ENCODE results near the gene KATNAL1.
"Not testable (repeated sequence)": the region's sequence is repeated elsewhere in the genome, so short reads cannot be mapped to it uniquely, and the experiment has no call there.

KATNAL1 gene

DNA sequence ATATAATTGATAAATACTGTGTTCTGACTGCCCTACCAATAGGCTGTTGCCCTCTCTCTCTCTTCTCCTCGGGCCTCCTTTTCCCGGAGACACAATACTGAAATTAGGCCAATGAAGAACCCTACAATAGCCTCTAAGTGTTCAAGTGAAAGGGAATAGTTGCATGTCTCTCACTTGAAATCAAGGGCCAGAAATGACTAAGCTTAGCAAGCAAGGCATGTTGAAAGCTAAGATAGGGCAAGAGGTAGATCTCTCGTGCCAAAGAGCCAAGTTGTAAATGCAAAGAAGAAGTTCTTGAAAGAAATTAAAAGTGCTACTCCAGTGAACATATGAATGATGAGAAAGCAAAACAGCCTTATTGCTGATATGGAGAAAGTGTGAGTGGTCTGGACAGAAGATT is 13.3 kb downstream of the KATNAL1 start:
- DNase-seq (ENCODE audit: low spot score) = no peak
- FAIRE-seq = no peak

DNA sequence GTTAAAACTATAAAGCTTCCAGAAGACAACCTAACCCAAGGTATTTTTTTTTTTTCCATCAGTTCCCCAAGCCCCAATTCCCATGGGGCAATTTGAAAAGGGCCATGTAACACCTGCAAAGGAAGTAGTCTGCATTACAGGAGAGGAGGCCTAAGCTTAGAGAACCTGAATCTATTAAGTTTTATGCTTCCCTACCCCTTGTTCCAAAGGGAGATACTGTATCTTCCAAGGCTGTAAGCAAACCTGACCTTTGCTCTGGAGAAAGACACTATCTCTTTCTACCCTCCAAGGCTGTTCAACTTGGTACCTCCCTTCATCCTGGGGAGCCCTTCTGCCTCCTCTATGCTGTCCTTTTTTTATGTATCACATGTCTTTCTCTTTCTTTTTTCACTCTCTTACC is 15.0 kb downstream of the KATNAL1 start:
- no peak for DNase-seq (ENCODE audit: low spot score)
- FAIRE-seq = no peak

- FAIRE-seq = no peak
- DNase-seq (ENCODE audit: low spot score) = no peak
Observed at GRCh38 chr13:30290812-30291436, 16.4 kb downstream of the KATNAL1 start.

- DNase-seq (ENCODE audit: low spot score) (no peak), FAIRE-seq (no peak)
Observed at GRCh38 chr13:30289533-30289932, 17.8 kb downstream of the KATNAL1 start.

DNA sequence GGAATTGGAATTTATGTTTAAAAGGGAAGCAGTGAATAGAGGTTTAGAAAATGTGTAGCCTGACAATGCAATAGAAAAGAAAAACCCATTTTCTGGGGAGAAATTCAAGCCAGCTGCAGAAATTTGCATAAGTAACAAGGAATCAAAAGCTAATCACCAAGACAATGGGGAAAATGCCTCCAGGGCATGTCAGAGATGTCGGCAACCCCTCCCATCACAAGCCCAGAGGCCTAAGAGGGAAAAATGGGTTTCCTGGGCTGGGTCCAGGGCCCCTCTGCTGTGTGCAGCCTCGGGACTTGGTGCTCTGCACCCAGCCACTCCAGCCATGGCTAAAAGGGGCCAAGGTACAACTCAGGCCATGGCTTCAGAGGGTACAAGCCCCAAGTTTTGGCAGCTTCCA is 21.3 kb downstream of the KATNAL1 start:
- DNase-seq (ENCODE audit: low spot score); FAIRE-seq: not testable (repeated sequence)

GRCh38 chr13:30276178-30276577 is 31.2 kb downstream of the KATNAL1 start:
- no peak for FAIRE-seq
- no peak for DNase-seq (ENCODE audit: low spot score)

DNA sequence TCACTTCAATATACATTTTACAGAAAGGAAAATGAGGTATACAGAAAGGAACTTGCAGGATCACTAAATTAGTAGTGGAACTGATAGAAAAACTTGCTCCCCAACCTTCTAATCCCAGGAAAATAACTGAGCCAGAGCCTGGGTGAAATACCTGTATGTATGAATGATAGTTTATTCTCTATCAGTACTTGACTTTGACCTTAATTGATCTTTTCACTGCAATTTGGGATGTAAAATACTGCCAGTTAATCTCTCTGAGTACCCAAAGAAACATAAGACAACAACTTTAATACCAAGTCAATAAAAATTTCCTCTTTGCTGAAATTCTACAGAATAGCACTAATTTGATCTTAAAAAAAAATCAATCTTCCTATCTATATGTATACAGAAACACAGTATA is 33.3 kb downstream of the KATNAL1 start:
- DNase-seq (ENCODE audit: low spot score) = no peak
- no peak for FAIRE-seq

DNA sequence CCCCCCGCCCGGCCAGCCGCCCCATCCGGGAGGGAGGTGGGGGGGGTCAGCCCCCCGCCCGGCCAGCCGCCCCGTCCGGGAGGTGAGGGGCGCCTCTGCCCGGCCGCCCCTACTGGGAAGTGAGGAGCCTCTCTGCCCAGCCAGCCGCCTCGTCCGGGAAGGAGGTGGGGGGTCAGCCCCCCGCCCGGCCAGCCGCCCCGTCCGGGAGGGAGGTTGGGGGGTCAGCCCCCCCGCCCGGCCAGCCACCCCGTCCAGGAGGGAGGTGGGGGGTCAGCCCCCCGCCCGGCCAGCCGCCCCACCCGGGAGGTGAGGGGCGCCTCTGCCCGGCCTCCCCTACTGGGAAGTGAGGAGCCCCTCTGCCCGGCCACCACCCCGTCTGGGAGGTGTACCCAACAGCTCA is 37.3 kb downstream of the KATNAL1 start:
- not testable (repeated sequence) for DNase-seq (ENCODE audit: low spot score); FAIRE-seq

DNA sequence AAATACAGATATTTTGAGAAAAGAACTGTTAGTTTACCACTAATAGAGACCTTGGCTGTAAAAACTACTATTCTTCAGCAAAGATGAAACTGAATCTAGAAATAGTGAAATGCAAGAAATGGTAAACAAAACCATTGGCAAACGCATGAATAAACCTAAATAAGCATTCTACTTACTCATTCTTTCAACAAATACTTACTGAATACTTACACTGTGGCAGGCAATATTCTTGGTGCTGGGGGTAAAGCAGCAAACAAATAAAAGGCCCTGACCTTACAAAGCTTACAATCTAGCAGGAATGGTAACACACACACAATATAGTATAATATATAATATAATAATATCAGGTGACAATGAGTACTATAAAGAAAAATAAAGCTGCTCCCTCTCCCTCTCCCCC is 38.7 kb downstream of the KATNAL1 start:
- no peak for FAIRE-seq
- no peak for DNase-seq (ENCODE audit: low spot score)

GRCh38 chr13:30266756-30267155 is 40.6 kb downstream of the KATNAL1 start:
- DNase-seq (ENCODE audit: low spot score) (no peak), FAIRE-seq (no peak)

DNA sequence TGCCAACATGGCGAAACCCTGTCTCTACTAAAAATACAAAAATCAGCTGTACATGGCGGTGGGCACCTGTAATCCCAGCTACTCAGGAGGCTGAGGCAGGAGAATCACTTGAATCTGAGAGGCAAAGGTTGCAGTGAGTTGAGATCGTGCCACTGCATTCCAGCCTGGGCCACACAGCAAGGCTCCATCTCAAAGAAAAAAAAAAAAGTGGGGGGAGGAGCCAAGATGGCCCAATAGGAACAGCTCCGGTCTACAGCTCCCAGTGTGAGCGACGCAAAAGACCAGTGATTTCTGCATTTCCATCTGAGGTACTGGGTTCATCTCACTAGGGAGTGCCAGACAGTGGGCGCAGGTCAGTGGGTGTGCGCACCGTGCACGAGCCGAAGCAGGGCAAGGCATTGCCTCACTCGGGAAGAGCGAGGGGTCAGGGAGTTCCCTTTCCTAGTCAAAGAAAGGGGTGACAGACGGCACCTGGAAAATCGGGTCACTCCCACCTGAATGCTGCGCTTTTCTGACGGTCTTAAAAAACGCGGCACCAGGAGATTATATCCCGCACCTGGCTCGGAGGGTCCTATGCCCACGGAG is 48.1 kb downstream of the KATNAL1 start:
- DNase-seq (ENCODE audit: low spot score); FAIRE-seq: not testable (repeated sequence)

DNA sequence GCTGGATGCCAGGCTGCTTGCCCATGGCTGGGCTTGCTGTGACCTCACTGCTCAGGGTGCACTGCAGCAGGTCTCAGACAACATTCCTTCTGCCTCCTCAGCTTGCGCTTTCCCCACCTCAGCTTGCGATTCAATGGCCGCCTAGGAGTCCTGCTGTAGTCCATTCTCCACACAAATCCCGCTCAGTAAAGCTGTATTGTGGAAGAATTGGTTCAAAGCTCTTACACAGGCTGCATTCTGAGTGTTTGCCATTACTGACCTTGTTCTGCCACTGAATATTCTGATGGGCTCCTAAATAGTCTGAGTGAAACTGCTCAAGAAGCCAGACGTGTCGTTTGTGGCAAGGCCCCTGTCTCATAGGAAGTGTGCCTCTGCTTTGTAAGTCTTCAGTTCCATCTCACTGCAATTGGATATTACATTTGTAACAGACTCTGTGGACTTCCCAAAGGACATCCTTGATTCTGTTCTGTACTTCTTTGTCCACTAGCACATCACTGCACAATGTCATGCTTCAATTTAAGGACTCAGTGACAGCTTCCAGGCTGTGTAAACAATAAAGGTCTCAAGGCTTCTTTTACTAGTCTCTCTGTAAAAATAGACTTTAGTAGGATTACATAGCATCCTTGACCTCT is 49.8 kb downstream of the KATNAL1 start:
- no peak for DNase-seq (ENCODE audit: low spot score)
- no peak for FAIRE-seq

DNA sequence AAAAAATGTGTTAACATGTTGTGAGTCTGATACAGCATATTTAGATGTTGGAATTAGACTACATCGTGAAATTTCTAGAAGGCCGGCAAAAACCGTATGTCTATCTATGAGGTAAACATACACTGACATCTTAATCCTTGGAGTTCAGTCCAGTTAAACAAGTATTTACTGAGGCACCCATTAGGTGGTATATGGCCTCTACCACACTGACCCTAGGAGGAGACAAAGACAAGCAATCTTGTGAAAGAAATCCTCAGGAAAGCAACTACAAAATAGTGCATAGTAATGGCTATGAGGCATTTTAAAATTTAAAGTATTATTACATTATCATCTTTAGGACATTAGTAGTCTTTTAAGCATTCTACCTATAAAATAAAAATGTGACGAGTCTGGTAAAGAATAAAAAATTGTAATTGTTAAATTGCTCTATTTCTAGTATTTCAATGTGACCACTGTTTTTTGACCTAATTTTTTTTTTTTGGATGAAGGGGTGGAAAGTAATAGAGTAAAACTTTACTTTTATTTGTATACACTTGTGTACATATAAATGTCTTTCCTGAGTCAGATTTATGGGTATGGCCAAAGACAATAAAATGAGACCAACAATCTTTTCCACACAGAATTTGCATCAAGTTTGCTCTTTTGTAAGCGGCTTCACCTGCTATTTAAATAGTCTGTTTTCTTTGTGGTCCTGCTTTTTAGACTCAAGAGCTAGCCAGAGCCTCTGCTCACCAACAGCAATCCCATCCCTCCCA is 50.5 kb downstream of the KATNAL1 start:
- FAIRE-seq (no peak), DNase-seq (ENCODE audit: low spot score) (no peak)

DNA sequence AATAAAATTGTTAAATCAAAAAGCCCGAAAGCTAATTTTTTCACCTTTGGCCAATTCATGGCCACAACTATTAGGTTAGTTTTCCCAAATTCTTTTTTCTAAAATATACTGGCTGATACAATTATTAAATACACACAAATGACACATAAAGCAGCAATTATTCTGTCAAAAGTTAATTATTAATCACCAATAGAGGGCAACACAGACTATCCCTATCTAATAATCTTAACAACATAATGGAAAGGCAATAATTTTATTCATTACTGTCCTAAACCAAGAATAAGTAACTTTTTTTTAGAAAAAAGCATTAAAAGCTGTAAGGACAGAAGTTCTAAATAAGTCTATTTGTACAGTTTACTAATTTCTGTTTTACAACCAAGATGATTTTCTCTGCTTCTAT is 51.7 kb downstream of the KATNAL1 start:
- no peak for FAIRE-seq
- no peak for DNase-seq (ENCODE audit: low spot score)

DNA sequence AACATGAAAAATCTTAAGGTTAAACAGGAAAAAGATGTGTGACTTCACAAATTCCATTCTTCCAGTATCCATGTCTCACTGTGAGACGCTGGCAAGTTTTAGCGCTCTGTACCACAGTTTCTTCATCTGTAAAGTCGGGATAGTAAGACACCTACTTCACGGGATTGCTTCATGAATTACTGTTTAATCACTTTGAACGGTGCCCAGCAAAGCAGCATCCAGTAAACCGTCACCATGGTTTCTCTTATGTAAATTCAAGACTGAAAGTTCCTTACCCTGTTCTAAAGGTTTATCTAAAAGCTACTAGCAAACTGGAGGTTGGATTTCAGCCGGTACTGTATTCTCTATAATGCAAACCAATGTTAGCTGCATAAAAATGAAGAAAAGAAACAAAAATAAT is 53.5 kb downstream of the KATNAL1 start:
- no peak for FAIRE-seq
- no peak for DNase-seq (ENCODE audit: low spot score)

GRCh38 chr13:30247406-30247805 is 59.9 kb downstream of the KATNAL1 start:
- no peak for FAIRE-seq
- no peak for DNase-seq (ENCODE audit: low spot score)

- FAIRE-seq = no peak
Observed at GRCh38 chr13:30241532-30241931, 65.8 kb downstream of the KATNAL1 start.

DNA sequence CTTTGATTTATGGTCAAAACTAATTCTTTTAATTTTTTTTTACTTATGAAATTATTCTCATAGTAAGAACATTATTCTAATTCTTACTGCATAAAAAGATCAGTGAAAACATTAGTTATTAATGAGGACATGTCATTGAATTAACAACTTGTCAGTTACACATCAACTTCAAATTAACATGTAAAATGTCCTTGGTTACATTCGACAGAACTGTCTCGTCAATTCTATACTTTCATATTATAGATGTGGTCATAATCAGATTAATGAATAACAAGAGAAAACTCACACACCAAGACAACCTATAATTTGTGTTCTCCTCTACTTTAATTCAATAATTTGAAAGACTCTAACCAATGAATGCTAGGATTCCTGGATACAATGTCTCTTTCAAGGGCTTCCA is 66.7 kb downstream of the KATNAL1 start:
- no peak for FAIRE-seq
- DNase-seq (ENCODE audit: low spot score) = no peak

More at GRCh38 chr13:30241532-30241931, 65.8 kb downstream of the KATNAL1 start:
- DNase-seq (ENCODE audit: low spot score) = no peak

GRCh38 chr13:30235216-30235615 is 72.1 kb downstream of the KATNAL1 start:
- no peak for FAIRE-seq
- DNase-seq (ENCODE audit: low spot score) = no peak

GRCh38 chr13:30234619-30235162 is 72.7 kb downstream of the KATNAL1 start:
- FAIRE-seq (no peak), DNase-seq (ENCODE audit: low spot score) (no peak)

- DNase-seq (ENCODE audit: low spot score) (peak; percentile 34), FAIRE-seq (no peak)
Observed at GRCh38 chr13:30224732-30225131, 82.6 kb downstream of the KATNAL1 start.

- DNase-seq (ENCODE audit: low spot score) (no peak), FAIRE-seq (no peak)
Observed at GRCh38 chr13:30222254-30222653, 85.1 kb downstream of the KATNAL1 start.
